Neural progenitor cell (in vitro differentiated cells): Measurements from ENCODE around the gene JAK1.

Experiments used
- CTCF ChIP-seq: fragments of 200-600 bp; sonication (generic); IDR thresholded peaks from 2 replicates; pipeline ENCODE4 v1.5.1; 2017; ENCODE audit warnings: antibody characterized with exemption, mild to moderate bottlenecking
- EZH2phosphoT487 ChIP-seq: fragments of 200-600 bp; sonication (generic); IDR thresholded peaks from 2 replicates; pipeline ENCODE4 v1.6.1; 2017; ENCODE audit warnings: antibody characterized with exemption

GRCh38 chr1:64896551-64896950 is 69.8 kb downstream of the JAK1 start:
- TF ChIP-seq CTCF (no peak), EZH2phosphoT487 (no peak)
